NCI-H1092 (cell line): ENCODE results near the gene CARD14.

Source experiments
- DNase-seq: peaks from one replicate; lab custom pipeline; 2025; lab: John Stamatoyannopoulos, UW

The CARD14 gene

DNA sequence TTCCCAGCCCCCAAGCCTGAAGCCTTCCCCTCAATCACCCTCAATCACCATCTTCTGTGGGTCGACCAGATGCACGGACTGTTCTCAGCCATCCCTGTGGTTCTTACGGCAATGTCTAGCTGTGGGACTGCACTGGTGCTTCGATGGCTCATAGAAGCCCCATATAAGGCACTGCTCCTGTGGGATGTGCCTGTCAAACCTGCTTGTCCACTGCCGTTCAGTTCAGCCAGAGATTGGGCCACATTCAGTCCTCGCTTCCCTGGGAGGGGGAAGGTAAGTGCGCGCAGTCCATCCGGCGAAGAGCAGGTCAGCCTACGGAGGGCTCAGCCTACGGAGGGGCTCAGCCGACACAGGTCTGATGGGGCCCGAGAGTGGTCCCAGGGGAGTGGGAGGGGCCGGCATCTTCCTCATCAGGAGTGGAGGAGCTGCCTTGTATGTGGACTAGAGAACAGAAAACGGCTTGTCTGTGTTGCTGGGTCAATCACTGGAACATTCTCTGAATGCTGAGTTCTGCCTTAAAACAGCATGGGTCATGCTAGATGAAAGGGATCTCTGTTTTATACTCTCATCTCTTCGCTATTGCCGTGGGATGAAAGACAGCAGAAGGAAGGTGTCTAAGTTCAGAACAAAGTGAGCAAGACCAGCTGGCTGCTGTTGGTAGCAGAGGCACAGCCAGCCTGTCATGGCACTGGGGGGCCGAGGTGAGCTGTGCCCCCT is at the start of gene CARD14:
Gene CARD14, plus strand, starts transcription at position 247 of the 717 bp plus-strand sequence. CDS start 11,409 bp downstream, outside the sequence.
- no peak for DNase-seq

DNA sequence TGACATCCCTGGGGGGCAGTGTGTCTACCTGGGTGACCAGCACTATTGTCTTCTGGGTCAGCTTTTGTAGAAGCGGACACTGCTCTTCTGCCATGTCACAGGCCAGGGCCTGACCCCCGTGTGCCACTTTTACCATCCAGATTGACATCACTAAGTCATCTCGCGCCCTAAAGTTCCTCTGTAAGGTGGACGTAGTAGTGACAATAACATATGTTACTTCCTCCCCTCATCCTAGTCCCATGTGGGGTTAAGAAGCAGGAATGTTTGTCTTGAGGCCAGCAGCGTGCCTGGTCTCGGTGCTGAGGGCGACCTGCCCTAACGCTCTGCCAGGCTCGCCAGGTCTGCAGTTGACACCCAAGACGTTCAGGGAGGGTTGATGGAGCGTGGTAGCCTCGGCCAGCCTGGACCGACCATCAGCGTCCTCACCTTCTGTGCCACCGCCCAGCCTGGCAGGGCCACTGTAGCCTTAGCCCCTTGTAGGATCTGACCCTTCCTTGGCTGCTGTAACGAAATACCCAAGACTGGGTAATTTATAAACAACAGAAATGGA is 47.7 kb upstream of the CARD14 start:
- no peak for DNase-seq

DNA sequence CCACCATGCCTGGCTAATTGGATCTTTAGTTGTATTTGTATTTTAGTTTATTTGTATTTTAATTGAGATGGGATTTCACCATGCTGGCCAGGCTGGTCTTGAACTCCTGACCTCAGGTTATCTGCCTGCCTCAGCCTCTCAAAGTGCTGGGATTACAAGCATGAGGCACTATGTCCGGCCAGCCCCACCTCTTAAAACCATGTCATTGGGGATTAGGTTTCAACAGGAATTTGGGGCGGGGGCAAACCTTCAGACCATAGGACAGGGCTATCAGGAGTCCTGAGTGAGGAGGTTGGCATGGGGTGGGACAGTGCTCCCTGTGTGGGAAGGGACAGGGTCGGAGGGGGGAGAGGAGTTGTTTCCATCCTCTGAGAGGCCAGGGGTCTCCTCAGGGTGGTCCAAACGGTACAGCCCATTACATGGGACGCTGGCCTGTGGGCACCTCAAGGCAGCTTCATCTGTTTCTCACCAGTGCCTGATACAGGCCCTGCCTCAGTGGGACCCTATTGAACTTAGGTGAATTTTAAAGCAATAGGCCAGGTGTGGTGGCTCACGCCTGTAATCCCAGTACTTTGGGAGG is 46.8 kb upstream of the CARD14 start:
- DNase-seq = no peak

DNA sequence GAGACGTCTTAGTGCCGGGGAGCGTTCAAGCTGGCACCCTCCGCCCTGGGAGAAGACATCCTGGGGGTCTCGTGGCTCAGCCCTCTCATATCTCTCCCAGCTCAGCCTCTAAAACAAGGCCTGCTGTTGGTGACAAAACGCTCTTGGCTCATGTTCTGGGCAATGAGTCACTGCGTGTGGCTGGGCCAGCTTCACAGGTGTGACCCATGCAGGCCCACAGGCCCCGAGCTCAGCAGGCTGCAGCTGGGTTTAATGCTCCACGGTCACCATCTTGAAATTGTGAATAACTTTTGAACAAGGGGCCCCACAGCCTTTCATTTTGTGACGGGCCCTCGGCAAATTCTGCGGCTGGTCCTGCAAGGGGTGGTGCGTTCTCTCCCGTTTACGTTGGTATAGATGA is 46.0 kb upstream of the CARD14 start:
- no peak for DNase-seq

DNA sequence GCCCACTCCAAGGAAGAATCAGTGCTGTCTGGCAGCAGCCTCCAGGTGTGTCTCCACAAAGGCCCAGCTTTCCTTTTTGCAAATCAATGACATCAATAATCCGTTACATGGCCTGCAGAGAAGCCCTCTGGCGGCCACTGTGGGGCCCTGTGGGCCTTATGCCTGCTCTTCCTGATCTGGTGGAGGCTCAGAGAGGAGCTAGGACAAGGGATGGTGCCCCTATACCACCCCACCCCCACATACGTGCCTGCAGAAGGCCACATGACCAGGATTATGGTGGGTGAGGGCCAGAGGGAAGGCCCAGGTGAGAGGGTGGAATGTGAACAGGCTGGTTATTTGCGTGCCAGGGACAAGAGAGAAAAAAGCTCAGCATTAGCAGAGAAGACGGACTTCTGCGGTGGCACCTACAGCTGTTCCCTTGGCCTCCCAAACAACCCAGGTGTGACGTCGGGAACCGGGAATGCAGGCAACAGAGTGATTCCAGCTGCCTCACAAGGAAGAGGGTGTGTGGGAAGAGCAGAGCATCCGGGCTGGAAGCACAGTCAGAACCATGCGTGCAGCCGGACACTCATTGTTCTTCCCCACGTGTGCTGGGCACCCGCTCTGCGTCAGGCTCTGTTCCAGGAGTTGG is 45.4 kb upstream of the CARD14 start:
- no peak for DNase-seq

DNA sequence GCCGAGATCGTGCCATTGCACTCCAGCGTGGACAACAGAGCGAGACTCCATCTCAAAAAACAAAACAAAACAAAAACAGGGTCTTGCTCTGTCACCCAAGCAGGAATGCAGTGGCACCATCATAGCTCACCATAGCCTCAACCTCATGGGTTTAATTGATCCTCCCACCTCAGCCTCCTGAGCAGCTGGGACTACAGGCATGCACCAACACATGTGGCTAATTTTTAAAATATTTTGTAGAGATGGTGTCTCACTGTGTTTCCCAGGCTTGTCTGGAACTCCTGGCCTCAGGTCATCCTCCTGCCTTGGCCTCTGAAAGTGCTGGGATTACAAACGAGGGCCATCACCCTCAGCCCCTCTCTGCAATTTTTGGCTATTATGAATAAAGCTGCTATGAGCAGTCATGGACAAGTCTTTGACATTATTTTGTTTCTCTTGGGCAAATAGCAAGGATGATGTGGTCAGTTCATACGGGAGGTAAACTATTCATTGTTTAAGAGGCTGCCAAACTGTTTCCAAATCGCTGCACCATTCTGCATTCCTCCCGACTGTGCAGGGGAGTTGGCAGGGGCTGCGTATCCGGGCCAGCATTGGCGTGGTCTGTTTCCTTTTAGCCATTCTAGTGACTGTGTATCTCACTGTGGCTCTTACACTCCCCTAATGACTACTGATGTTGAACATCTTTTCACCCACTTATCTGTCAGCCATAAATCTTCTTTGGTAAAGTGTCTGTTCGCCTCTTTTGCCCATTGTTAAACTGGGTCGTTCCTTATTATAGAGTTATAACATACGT is 44.0 kb upstream of the CARD14 start:
- no peak for DNase-seq

DNA sequence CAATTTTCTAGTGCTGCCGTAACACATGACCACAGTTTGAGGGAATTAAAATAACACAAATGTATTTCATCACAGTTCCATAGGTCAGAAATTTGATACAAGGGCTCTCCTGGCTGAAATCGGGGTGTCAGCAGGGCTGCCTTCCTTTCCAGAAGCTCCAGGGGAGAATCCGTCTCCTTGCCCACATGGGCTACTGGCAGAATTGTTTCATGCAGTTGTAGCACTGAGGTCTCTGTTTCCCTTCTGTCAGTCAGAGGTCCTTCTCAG is 43.4 kb upstream of the CARD14 start:
- no peak for DNase-seq

DNA sequence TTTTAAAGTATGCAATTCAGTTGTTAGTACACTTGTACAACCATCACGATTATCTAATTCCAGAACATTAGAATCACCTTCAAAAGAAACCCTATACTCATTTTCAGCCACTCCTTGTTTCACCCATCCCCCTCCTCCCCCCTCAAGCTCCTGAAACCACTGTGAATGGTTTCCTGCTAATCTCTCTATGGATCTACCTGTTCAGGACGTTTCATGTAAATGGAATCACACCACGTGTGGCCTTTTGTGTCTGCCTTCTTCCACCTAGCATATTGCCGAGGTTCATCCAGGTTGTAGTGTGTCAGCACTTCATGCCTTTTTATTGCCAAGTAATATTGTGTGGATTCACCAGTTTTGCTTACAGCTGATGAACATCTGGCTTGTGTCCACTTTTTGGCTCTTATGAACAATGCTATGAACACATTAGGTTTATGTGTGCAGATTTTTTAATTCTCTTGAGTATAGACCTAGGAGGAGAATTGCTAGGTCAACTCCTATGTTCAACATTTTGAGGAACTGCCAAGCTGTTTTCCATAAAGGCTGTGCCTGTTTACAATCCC is 40.7 kb upstream of the CARD14 start:
- no peak for DNase-seq

DNA sequence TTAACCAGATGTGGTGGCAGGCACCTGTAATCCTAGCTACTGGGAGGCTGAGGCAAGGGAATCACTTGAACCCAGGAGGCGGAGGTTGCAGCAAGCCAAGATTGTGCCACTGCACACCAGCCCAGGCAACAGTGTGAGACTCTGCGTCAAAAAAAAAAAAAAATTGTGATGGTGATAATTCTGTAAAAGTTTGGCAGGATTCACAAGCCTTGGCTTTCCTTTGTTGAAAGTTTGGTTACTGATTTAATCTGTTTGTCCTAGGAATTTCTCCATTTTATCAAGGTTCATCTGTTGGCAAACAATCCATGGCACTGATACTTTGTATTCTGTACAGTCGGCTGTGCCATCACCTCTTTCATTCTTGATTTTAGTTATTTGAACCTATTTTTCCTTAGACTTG is 38.8 kb upstream of the CARD14 start:
- DNase-seq = no peak

DNA sequence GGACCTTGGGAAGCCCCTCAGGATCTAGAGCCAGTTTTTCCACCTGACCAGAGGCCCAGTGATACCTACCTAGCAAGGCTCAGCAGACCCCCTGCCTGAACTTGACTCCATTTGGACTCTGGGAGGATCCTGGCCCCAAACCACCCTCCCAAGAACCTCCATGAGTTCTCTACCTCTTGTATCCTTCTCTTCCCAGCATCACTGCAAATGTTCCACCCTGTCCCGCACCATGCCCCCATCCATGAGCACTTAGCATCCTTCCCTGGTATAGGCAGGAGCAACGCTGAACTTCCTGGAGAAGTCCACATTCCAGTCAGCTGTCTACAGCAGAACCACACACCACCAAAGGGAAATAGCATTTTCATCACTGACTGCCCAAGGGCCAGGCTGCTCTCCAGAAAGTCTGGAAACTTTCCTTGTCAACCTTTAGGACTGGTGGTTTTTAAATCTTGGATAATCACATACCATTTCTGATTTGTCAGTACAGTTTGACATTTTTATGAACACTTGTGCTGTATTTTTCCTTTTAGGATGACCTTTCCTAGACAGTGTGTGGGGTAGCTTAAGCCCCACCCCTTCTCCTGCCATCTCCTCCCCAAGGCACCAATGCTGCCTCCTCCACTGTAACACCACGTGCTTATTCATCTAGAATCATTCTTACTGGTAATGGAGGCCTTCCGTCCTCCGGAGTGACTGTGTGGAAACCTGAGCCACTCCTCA is 36.8 kb upstream of the CARD14 start:
- DNase-seq = no peak

DNA sequence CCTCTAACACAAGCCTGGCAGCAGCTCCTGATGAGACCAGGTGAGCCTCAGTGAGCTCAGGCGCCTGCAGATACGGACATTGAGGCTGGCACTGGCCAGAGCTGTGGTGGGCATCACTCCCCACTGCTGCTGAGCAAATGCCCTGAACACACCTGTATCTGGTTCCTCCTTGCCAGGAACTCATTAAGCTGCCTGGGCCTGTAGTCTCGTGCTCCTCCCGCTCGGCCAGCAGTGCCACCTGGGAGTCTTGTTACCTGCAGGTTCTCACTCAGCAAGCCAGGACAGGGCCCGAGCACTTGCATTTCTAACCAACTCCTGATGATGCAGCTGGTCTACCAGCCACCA is 36.2 kb upstream of the CARD14 start:
- no peak for DNase-seq

DNA sequence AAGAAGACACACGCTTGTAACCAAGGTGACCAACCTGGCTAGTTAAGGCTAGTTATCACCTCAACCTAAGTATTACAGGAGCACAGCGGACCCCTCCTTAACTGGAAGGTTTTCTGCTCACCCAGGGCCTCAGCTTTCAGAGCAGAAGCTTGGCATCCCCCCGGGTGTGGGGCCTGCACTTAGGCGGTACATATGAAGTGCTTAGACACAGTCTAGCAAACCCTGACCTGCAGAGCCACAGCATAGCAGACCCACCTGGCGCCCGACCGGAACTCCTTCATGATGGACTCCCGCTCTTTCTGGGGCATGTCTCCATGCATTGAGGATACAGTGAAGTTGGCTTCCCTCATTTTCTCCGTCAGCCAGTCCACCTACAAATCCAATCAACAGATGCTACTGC is 32.7 kb upstream of the CARD14 start:
- no peak for DNase-seq

DNA sequence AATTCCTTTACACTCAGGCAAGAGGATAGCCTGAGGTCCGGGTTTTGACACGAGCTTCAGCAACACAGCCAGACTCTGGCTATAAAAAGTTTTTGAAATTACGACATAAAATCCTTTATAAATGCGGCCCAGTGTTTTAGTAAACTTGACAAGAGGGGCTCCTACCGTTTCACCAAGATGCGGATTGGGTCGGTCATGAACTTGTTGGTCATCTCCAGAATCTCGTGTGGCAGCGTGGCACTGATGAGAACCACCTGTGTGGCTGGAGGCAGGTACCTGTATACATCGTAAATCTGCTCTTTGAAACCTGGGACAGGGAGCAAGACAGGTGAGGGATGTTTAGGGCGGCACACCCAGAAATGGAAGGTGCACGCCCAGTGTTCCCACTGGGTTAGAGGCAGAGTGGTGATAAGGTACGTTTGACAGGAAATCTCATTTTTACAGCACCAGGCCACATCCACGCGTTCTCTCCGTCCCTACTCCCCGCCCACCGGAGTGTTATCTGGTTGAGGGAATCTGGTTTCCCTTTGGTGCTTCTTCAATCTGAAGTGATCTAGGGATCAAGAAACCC is 30.9 kb upstream of the CARD14 start:
- DNase-seq = no peak

DNA sequence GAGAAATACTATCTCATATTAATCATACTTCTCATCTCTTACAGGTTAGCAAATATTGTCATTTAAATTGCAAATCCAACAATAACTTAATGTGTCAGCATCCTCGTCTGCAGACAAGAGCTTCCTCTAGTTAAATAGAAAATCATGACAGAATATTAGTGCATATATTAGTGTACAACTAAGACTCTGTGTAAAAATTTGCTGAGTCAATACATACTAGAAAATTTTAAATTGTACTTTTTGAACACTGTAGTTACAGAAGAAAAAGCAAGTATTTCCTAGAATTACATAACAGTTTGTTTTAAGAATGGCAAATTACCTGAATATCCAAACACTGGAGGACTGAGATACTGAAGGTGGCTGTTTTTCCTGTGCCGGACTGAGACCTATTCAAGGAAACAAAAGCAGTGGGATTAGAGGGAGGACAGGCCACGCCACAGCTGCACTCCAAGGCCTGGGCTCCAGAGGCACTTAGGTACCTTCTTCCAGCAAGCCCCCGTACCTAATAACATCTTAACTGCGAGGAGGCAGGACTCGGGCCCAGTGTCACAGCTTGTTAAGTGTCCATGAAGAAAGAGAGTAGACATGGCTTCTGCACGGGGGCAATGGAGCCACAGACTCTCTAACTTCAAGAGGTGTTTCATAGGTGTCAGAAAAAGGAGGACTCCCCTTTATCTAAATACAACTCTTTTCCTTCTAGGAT is 28.2 kb upstream of the CARD14 start:
- no peak for DNase-seq

DNA sequence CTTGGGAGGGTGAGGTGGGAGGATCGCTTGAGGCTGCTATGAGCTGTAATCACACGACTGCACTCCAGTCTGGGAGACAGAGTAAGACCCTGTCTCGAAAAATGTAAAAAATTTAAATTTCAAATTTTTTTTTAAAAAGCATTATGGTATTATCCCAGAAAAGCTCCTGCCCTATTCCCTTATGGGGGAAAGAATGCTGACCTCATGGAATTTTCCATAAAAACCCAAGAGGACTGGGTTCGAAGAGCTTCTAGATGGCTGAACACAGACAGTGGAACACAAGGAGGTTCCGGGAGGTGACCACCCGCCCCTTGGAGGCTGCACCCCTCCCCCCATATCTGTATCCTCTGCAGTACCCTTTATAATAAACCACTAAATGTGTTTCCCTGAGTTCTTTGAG is 26.9 kb upstream of the CARD14 start:
- DNase-seq = no peak

DNA sequence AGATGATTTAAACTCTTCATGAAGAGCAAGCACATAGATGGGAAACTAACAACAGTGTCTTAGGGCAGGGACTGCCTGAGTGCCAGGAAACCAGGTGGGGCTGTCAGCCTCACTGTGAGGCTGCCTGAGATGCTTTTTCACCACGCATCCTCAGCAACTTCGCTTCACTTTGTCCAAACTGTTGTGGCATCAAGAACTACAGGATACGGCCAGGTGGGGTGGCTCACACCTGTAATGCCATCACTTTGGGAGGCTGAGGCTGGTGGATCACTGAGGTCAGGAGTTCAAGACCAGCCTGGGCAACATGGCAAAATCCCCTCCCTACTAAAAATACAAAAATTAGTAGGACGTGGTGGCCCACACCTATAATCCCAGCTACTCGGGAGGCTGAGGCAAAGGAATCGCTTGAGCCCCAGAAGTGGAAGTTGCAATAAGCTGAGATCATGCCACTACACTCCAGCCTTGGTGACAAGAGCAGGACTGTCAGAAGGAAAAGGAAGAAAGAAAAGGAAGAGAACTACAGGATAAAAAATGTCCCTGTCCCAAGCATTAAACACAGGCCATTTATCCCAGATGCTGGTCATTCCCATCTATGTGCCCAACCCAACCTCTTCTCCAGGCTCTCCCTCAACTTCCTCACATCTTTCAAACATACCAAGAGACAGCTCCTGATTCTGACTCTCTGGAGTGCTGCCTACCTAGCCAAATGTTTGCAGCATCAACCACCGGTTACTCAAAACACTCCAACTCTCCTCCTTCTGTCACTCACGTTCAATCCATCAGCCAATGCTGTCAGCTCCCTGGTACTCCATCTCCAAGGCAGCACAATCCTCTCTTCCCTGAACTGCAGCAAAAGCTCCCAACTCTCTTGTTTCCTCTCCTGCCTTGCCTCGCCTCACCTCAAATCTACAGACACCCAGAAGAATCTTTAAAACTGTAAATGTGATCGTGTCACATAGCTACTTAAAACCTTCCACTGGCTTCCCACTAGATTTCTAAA is 24.5 kb upstream of the CARD14 start:
- no peak for DNase-seq

DNA sequence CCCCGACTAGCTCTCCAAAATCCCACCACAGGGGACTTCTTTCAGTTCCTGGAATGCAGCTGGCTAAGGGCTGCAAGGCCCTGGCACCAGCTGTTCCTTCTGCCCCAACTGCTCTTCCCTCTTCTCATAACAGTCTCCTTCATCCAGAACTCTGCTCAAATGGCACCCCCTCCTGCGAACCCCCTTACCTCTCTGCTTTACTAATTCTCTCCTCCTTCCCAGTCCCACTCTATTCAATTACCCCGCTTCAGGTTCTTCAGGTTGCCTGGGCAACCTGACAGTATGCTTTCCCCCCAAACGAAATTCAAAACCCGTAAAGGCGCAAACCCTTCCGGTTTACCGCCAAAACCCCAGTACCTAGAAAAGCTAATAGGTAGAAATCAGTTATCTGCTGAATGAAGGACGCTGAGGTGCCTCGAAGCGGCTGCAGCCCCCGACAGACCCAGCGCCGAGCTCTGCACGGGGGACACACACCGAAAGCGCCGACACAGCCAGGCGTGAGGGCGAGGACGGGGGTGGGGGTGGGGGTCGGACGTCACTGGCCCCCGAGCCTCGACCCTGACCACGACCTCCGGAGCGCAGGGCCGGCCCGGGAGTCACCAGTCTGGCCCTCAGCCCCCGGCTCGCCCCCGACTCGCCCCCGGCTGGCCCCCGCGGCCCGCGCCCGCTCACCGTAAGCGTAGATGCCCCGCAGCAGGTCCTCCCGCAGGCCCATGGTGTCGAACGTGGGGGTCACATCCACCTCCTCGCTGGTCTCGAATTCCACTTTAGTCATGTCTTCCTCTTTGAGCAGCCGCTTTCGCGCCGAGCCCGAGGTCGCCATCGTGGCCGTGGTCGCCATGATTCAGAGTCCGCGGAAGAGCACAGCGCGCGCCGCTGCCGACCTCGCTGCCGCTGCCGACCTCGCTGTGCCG is 23.5 kb upstream of the CARD14 start:
- peak; percentile 17 for DNase-seq

DNA sequence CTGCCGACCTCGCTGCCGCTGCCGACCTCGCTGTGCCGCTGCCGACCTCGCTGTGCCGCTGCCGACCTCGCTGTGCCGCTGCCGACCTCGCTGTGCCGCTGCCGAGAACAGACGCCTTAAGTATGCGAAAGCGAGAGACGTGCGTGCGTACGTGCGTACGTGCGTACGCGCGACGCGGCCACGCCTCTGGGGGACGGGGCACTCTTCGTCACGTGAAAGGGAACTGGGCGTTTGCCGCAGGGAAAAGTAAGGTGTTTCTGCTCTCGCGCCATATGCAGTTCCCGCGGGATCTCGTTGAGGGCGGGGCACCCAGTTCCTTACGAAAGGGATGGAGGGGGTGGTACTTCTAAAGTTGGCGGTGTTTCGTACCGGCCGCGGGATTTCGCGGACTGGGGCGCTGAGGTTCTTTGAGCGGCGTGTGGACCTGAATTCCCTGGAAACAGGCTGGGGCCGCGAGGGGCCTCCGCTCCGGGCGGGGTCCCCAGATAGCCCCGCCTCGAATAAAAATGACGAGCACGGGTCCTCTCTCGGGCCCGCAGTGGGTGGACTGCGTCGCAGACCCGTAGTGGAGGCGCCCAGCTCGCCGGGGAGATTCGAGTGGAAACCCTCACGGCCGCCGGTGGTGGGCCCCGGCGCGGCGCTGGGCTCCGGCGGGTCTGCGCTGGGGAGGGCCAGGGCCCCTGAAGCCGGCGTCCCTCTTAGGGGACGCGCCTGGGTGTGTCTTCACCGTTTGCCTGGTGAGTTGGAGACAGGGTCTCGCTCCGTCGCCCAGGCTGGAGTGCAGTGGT is 22.6 kb upstream of the CARD14 start, which contains the start of gene EIF4A3:
Gene EIF4A3, minus strand, starts transcription at position 94 of the 788 bp plus-strand sequence. CDS start 167 bp downstream, outside the sequence.
- DNase-seq = peak; percentile 98
